Activated CD4-positive, CD25-positive, alpha-beta regulatory T cell treated with anti-CD3 and anti-CD28 coated beads, Interleukin-2, amount 50 U/mL, for 24 hours (primary cell): ENCODE results near the gene MMP13.
A peak's percentile ranks its signal among the peaks of the same experiment; 100 is the strongest.
"Not testable (repeated sequence)": the region's sequence is repeated elsewhere in the genome, so short reads cannot be mapped to it uniquely, and the experiment has no call there.

ENCODE experiments used
- ATAC-seq, 2 donors: fragments of 150-1000 bp; cut with Tn5 transposase; one replicate each; pipeline ENCODE4 v1.10.0; 2021; ENCODE audit warnings: mild to moderate bottlenecking in 1 of 2, moderate library complexity in 1 of 2

Gene MMP13

GRCh38 chr11:102955624-102956023 lies at the start of gene MMP13:
Gene MMP13 (minus strand): TSS chr11:102955732. CDS start chr11:102955705, 27 bp downstream.
- ATAC-seq: no peak

GRCh38 chr11:103004234-103004633 lies 48.7 kb upstream of the MMP13 start:
- ATAC-seq: not testable (repeated sequence)

- no peak for ATAC-seq
These were observed 38.6 kb upstream of the MMP13 start for GRCh38 chr11:102994105-102994504.

- no peak for ATAC-seq
These were observed 36.2 kb upstream of the MMP13 start for GRCh38 chr11:102991776-102992175.

GRCh38 chr11:102990145-102990544 lies 34.6 kb upstream of the MMP13 start:
- ATAC-seq: no peak

GRCh38 chr11:102989379-102990047 lies 34.0 kb upstream of the MMP13 start:
- ATAC-seq: no peak

- no peak for ATAC-seq
These were observed 31.3 kb upstream of the MMP13 start for GRCh38 chr11:102986815-102987214.

- no peak for ATAC-seq
These were observed 30.3 kb upstream of the MMP13 start for GRCh38 chr11:102985850-102986249.

GRCh38 chr11:102983486-102983885 lies 28.0 kb upstream of the MMP13 start:
- no peak for ATAC-seq

GRCh38 chr11:102981324-102981910 lies 25.9 kb upstream of the MMP13 start:
- no peak for ATAC-seq

- ATAC-seq: no peak
These were observed 19.2 kb upstream of the MMP13 start for GRCh38 chr11:102974552-102975280.

- ATAC-seq: not testable (repeated sequence)
These were observed 18.2 kb upstream of the MMP13 start for GRCh38 chr11:102973698-102974097.

- no peak for ATAC-seq
These were observed 17.3 kb upstream of the MMP13 start for GRCh38 chr11:102972853-102973252.

- ATAC-seq: no peak
These were observed 16.2 kb upstream of the MMP13 start for GRCh38 chr11:102971766-102972165.

GRCh38 chr11:102967497-102967896 lies 12.0 kb upstream of the MMP13 start:
- ATAC-seq: no peak

GRCh38 chr11:102966011-102966410 lies 10.5 kb upstream of the MMP13 start:
- no peak for ATAC-seq

GRCh38 chr11:102964867-102965266 lies 9.3 kb upstream of the MMP13 start:
- no peak for ATAC-seq

GRCh38 chr11:102957953-102958352 lies 2.4 kb upstream of the MMP13 start:
- no peak for ATAC-seq

- ATAC-seq: no peak
These were observed 4.9 kb downstream of the MMP13 start for GRCh38 chr11:102950622-102951081.

- ATAC-seq: no peak
These were observed 9.3 kb downstream of the MMP13 start for GRCh38 chr11:102946237-102946636.

- peak; percentile 56 to 64 for ATAC-seq
These were observed 14.6 kb downstream of the MMP13 start for GRCh38 chr11:102940714-102941588.

- ATAC-seq: no peak
These were observed 18.5 kb downstream of the MMP13 start for GRCh38 chr11:102936864-102937509.
